Dendritic cell treated with granulocyte-macrophage colony-stimulating factor and Interleukin-4, amounts not matched to agents 40 ng/mL and 50 ng/mL, for 4 days (primary cell): ENCODE results near the gene HSDL2.

Source experiments
- H3K27ac Mint-ChIP-seq: one replicate; pipeline ENCODE4 v1.8.0; 2022; ENCODE audit warnings: mild to moderate bottlenecking, mixed read lengths
- H3K27me3 Mint-ChIP-seq: one replicate; pipeline ENCODE4 v1.8.0; 2022; ENCODE audit warnings: mild to moderate bottlenecking, mixed read lengths
- H3K36me3 Mint-ChIP-seq: one replicate; pipeline ENCODE4 v1.8.0; 2022; ENCODE audit warnings: low read depth, mixed read lengths
- H3K4me1 Mint-ChIP-seq: one replicate; pipeline ENCODE4 v1.8.0; 2022; ENCODE audit warnings: low read depth, mixed read lengths
- H3K4me3 Mint-ChIP-seq: one replicate; pipeline ENCODE4 v1.8.0; 2022; ENCODE audit warnings: mild to moderate bottlenecking, moderate library complexity, mixed read lengths
- H3K9me3 Mint-ChIP-seq: one replicate; pipeline ENCODE4 v1.8.0; 2022; ENCODE audit warnings: mixed read lengths
- intact Hi-C: fragments of 100-400 bp; cut with micrococcal nuclease; formaldehyde crosslinking; loops from one replicate; pipeline ENCODE4 v1.15.0; 2022

HSDL2 gene

GRCh38 chr9:112465352-112465751, 85.4 kb downstream of the HSDL2 start:
- Mint-ChIP-seq H3K4me3 (no peak overlapping the region), H3K27me3 (no peaks in the 10 kb centered on the region), H3K36me3 (peaks cover 29% of the 10 kb centered on the region), H3K4me1 (no peaks in the 10 kb centered on the region), H3K27ac (no peak overlapping the region), H3K9me3 (no peaks in the 10 kb centered on the region)
- intact Hi-C loops = no loop called here

GRCh38 chr9:112472996-112473395, 93.1 kb downstream of the HSDL2 start:
- H3K4me3 Mint-ChIP-seq = no peak overlapping the region
- H3K27me3 Mint-ChIP-seq = no peaks in the 10 kb centered on the region
- H3K36me3 Mint-ChIP-seq = peaks cover 32% of the 10 kb centered on the region
- no peak overlapping the region for H3K27ac Mint-ChIP-seq
- H3K4me1 Mint-ChIP-seq = no peaks in the 10 kb centered on the region
- intact Hi-C loops = no loop called here
- H3K9me3 Mint-ChIP-seq = peaks cover 20% of the 10 kb centered on the region

DNA sequence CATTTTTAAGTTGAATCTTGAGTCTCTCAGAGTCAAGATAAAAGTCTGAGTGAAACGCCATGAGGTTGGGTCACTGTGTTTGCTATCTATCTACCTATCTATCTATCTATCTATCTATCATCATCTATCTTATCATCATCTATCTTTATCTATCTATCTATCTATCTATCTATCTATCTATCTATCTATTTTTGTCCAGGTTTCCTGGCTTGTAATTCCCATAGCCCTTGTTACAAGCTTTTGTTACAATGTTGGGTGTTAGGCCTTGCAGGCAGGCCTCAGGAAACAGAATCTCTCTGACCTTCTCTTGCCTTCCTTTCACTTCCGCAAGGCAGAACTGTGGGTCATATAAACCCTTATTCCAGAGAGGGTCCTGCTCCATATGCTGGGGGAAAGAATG, 94.1 kb downstream of the HSDL2 start:
- intact Hi-C loops = no loop called here

DNA sequence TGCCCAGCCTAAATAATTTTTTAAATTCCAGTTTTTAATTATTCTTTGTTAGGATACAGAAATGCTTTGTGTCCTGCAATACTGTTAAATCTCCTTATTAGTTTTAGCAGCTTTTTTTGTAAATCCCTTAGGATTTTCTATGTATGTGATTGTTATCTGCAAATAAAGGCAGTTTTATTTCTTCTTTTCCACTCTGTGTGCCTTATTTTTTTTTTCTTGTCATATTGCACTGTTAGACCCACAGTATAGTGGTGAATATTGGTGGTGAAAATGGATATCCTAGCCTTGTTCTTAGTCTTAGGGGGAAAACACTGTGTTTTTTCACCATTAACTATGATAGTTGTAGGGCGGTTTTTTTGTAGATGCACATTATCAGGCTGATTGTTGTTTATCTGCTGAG, 95.4 kb downstream of the HSDL2 start:
- Mint-ChIP-seq H3K27me3 (no peaks in the 10 kb centered on the region), H3K36me3 (peaks cover 26% of the 10 kb centered on the region), H3K27ac (no peak overlapping the region), H3K4me3 (no peak overlapping the region), H3K4me1 (no peaks in the 10 kb centered on the region), H3K9me3 (peaks cover 23% of the 10 kb centered on the region)
- intact Hi-C loops = no loop called here

More for the DNA sequence above, 94.1 kb downstream of the HSDL2 start:
- Mint-ChIP-seq H3K9me3 (peaks cover 23% of the 10 kb centered on the region), H3K27ac (no peak overlapping the region), H3K36me3 (peaks cover 26% of the 10 kb centered on the region), H3K27me3 (no peaks in the 10 kb centered on the region), H3K4me3 (no peak overlapping the region), H3K4me1 (no peaks in the 10 kb centered on the region)

DNA sequence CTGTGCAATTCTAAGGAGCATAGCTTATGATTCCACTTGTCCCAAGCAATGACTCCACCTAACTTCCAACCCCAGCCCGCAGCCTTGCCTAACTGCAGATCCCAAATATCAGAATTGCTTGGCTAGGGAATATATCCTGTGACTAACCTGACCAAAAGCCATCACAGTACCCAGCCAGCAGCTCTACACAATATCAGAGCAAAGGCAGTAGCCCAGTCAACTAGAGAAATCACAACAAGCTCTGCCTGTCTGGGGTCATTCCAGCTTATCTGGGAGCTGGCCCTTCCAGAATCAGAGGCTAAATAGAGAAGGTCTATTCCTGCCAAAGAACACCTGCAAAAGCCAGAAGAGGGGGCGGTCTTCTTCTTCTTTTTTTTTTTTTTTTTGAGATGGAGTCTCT, 97.4 kb downstream of the HSDL2 start:
- Mint-ChIP-seq H3K27ac (no peak overlapping the region), H3K36me3 (peaks cover 16% of the 10 kb centered on the region)
- intact Hi-C loops = no loop called here

DNA sequence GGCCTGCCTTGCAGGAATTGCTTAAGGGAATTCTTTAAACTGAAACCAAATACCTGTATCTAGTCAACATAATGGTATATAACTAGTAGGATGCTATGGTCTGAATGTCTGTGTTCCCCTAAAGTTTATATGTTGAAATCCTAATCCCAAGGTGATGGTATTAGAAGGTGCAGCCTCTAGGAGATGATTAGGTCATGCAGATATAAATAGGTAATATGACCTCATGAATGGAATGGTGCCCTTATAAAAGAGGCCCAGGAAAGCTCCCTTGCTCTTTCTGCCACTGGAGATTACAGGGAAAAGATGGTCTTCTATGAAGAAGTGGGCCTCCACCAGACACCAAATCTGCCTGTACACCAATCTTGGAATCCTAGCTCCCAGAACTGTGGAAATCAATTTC, 99.3 kb downstream of the HSDL2 start:
- intact Hi-C loops = no loop called here
- Mint-ChIP-seq H3K9me3 (peaks cover 21% of the 10 kb centered on the region), H3K27ac (no peak overlapping the region), H3K4me3 (no peak overlapping the region), H3K4me1 (no peaks in the 10 kb centered on the region), H3K36me3 (peaks cover 12% of the 10 kb centered on the region), H3K27me3 (no peaks in the 10 kb centered on the region)

More for the DNA sequence above, 97.4 kb downstream of the HSDL2 start:
- Mint-ChIP-seq H3K27me3 (no peaks in the 10 kb centered on the region), H3K4me1 (no peaks in the 10 kb centered on the region), H3K4me3 (no peak overlapping the region), H3K9me3 (peaks cover 23% of the 10 kb centered on the region)

DNA sequence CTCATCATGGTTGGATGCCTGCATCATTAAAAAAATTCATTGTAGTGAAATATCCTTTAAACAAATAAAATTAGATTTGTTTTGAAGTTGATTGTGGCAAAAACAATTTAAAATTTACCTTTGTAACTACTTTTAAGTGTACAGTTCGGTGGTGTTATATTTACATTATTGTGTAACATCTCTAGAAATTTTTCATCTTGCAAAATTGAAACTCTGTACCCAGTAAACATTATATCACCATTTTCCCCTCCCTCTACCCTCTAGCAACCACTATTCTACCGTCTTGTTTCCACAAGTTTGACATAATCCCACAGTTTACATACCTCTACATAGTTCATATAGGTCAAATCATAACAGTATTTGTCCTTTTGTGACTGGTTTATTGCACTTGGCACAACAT, 104.7 kb downstream of the HSDL2 start:
- H3K27ac Mint-ChIP-seq = no peak overlapping the region
- no peak overlapping the region for H3K4me3 Mint-ChIP-seq
- H3K27me3 Mint-ChIP-seq = peaks cover 12% of the 10 kb centered on the region
- peaks cover 14% of the 10 kb centered on the region for H3K4me1 Mint-ChIP-seq
- H3K36me3 Mint-ChIP-seq = no peaks in the 10 kb centered on the region
- no peaks in the 10 kb centered on the region for H3K9me3 Mint-ChIP-seq
- intact Hi-C loops = loop anchor here (10.0 kb wide), 1 partner anchor 230 kb away; the partner anchor contains the start of gene INIP

DNA sequence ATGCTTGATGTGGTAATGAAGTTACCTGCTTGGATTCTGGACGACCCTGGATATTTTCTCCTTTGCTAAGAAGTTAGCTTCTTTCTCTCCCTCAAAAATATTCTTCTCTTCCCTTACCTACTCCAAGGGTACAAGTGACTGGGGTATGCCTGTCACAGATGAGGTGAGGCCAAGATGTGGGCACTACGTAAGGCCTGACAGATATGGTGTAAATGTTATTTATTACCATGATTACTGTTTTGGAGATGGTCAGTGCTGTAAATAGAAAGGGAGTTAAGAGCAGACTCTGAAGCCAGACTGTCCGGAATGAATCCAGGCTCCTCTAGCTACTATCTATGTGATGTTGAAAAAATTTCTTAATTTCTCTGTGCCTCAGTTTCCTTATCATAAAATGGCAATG, 105.7 kb downstream of the HSDL2 start:
- intact Hi-C loops = loop anchor here (10.0 kb wide), 1 partner anchor 229 kb away; the partner anchor contains the start of gene INIP
- Mint-ChIP-seq H3K4me3 (no peak overlapping the region), H3K27me3 (peaks cover 12% of the 10 kb centered on the region), H3K9me3 (no peaks in the 10 kb centered on the region), H3K4me1 (peaks cover 14% of the 10 kb centered on the region), H3K36me3 (no peaks in the 10 kb centered on the region), H3K27ac (no peak overlapping the region)

DNA sequence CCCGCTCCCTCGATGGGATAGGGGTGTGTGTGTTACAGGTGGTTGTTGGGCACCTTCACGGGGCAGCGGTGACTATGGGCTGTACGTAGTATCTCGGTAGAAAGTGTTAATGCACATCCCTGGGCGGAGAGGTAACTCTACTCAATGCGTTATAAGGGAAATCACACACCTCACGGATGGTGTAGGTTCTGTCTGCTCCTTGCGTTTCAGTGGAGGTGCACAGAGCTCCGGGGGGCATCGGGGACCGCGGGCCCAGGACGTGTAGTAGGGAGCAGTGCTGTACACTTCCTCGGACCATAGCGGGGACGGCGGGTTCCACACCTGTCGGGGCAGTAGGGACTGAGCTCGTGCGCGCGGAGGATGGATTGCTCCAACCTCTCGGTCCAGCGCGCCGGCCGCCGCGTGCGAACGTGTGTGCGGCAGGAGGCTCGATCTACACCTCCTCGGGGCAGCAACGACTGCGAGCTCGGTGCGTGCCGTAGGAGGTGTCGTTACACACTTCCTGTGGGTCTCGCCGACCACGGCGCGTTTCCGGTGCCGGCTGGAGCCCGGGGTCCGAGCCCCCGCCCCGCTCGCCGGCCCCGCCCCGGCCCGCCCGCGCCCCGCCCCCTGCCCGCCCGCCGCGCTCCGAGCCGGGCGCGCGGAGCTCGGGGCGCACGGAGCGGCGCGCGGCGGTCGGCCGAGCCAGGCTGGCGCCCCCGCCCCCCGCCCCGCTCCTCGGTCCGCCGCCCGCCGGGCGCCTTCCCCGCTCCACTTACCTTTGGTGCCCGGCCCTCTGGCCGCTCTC, 106.5 kb downstream of the HSDL2 start, which contains the start of gene KIAA1958:
Gene KIAA1958, plus strand, starts transcription at position 607 of the 787 bp plus-strand sequence. CDS start 87,254 bp downstream, outside the sequence.
- no peaks in the 10 kb centered on the region for H3K36me3 Mint-ChIP-seq
- peak within 1 kb of the TSS; percentile 90 for H3K4me3 Mint-ChIP-seq
- H3K4me1 Mint-ChIP-seq = peaks cover 14% of the 10 kb centered on the region
- H3K27ac Mint-ChIP-seq = peak within 1 kb of the TSS; percentile 58
- intact Hi-C loops = loop anchor here (10.0 kb wide), 1 partner anchor 228 kb away; the partner anchor contains the start of gene INIP
- H3K27me3 Mint-ChIP-seq = peaks cover 12% of the 10 kb centered on the region
- no peaks in the 10 kb centered on the region for H3K9me3 Mint-ChIP-seq

DNA sequence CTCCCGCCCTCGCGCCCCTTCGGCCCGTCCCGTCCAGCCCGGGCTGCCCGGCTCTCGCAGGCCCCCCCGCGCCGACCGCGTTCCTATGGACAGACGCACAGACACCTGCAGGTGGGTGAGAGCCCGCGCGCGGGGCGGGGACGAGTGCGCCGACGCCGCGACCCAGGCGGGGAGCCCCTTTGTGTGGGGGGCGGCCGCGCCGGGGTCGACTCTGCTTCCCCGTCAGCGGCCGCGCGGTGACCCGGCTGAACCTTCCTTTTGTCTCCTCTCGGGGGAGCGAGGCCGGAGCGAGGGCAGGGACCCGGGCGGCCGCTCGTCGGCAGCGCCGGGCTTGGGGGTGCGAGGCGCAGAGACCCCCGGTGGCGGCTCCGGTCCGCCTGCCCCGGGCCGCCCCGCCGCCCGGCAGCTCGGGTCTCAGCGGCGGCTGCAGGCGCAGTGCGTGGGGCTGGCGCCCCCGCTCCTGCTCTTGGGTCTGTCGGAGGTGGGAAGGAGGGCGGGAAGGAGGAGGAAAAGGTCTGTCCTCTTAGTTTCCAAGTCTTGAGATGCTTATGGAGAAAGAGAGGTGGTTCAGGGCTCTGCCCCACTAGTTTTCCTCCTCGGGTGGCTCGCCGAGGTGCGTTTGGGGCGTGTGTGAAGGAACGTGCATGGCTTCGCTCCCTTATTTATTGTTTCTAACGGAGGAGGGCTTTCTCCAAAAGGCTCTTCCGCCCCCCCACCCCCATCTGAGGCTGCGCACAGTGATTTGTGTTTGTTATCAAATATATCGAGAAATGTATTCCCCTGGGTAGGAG, 107.3 kb downstream of the HSDL2 start:
- Mint-ChIP-seq H3K4me1 (peaks cover 14% of the 10 kb centered on the region), H3K27ac (peak overlapping the region; percentile 56), H3K36me3 (no peaks in the 10 kb centered on the region), H3K27me3 (peaks cover 12% of the 10 kb centered on the region), H3K9me3 (no peaks in the 10 kb centered on the region), H3K4me3 (peak overlapping the region; percentile 90)
- intact Hi-C loops = loop anchor here (10.0 kb wide), 1 partner anchor 228 kb away; the partner anchor contains the start of gene INIP

GRCh38 chr9:112487799-112488340, 108.0 kb downstream of the HSDL2 start:
- peak overlapping the region; percentile 90 for H3K4me3 Mint-ChIP-seq
- H3K27ac Mint-ChIP-seq = peak overlapping the region; percentile 56
- intact Hi-C loops = loop anchor here (10.0 kb wide), 1 partner anchor 227 kb away; the partner anchor contains the start of gene INIP
- peaks cover under 1% of the 10 kb centered on the region for H3K9me3 Mint-ChIP-seq
- H3K27me3 Mint-ChIP-seq = peaks cover 12% of the 10 kb centered on the region
- H3K36me3 Mint-ChIP-seq = no peaks in the 10 kb centered on the region
- H3K4me1 Mint-ChIP-seq = peaks cover 14% of the 10 kb centered on the region

GRCh38 chr9:112489039-112489546, 109.2 kb downstream of the HSDL2 start:
- Mint-ChIP-seq H3K27me3 (peaks cover 12% of the 10 kb centered on the region), H3K9me3 (peaks cover 12% of the 10 kb centered on the region), H3K4me3 (no peak overlapping the region), H3K27ac (no peak overlapping the region), H3K36me3 (peaks cover 11% of the 10 kb centered on the region), H3K4me1 (peaks cover 14% of the 10 kb centered on the region)
- intact Hi-C loops = loop anchor here (10.0 kb wide), 1 partner anchor 226 kb away; the partner anchor contains the start of gene INIP

- H3K9me3 Mint-ChIP-seq = peaks cover 22% of the 10 kb centered on the region
- no peak overlapping the region for H3K27ac Mint-ChIP-seq
- intact Hi-C loops = loop anchor here (10.0 kb wide), 1 partner anchor 225 kb away; the partner anchor contains the start of gene INIP
- H3K4me3 Mint-ChIP-seq = no peak overlapping the region
- peaks cover 21% of the 10 kb centered on the region for H3K36me3 Mint-ChIP-seq
- H3K27me3 Mint-ChIP-seq = peaks cover 12% of the 10 kb centered on the region
- peaks cover 20% of the 10 kb centered on the region for H3K4me1 Mint-ChIP-seq
These were observed 110.2 kb downstream of the HSDL2 start for GRCh38 chr9:112489876-112490666.
